HEK293 (cell line): ENCODE measurements around the gene OR4D5.

Experiments
- CTCF ChIA-PET: fragments of 350-600 bp; formaldehyde crosslinking; extraction: SDS; loops from one replicate; lab custom pipeline; 2021; ENCODE audit warnings: antibody characterized with exemption; lab: Yijun Ruan, JAX
- POLR2A ChIA-PET: fragments of 300-600 bp; formaldehyde crosslinking; extraction: SDS; loops from one replicate; lab custom pipeline; 2020; ENCODE audit warnings: antibody characterized with exemption, inconsistent platforms; lab: Yijun Ruan, JAX
- H3K27ac ChIP-seq: fragments of 200-500 bp; sonication (Bioruptor generic); 2 replicates; pipeline ENCODE4 v1.5.1; 2014; ENCODE audit warnings: low read depth, low read length, control low read depth, inconsistent platforms; ENCODE audit errors: extremely low read depth
- H3K36me3 ChIP-seq, 2 experiments: fragments of 200-500 bp in 1 of 2; sonication (Bioruptor generic) in 1 of 2; 1 replicate in 1 of 2; 2 replicates in 1 of 2; pipeline ENCODE4 v1.5.1; 2014 to 2017; ENCODE audit warnings: inconsistent platforms in 2 of 2, low read length in 2 of 2; ENCODE audit not compliant: control insufficient read depth in 2 of 2, insufficient read depth in 1 of 2
- H3K4me1 ChIP-seq: fragments of 200-500 bp; sonication (Bioruptor generic); 2 replicates; pipeline ENCODE4 v1.5.1; 2014; ENCODE audit warnings: mild to moderate bottlenecking, low read length, inconsistent platforms; ENCODE audit not compliant: control insufficient read depth, insufficient read depth
- H3K4me3 ChIP-seq: 2 replicates; pipeline ENCODE4 v1.5.1; 2011; ENCODE audit warnings: low read depth, mild to moderate bottlenecking, control low read depth, low read length, moderate library complexity
- H3K9me3 ChIP-seq: fragments of 200-500 bp; sonication (Bioruptor generic); 2 replicates; pipeline ENCODE4 v1.5.1; 2014; ENCODE audit warnings: low read depth, low read length, inconsistent platforms; ENCODE audit not compliant: control insufficient read depth, insufficient read depth
- BCL11B ChIP-seq: fragments of 450-650 bp; formaldehyde crosslinking; IDR thresholded peaks from 2 replicates; pipeline ENCODE4 v1.5.1; 2016; ENCODE audit warnings: low read depth, missing biosample characterization, missing genetic modification characterization
- HOXA7 ChIP-seq: sonication (generic); formaldehyde crosslinking; IDR thresholded peaks from 2 replicates; pipeline ENCODE4 v1.8.1; 2022; ENCODE audit warnings: missing genetic modification reagents, borderline replicate concordance
- HOXD13 ChIP-seq: sonication (generic); formaldehyde crosslinking; IDR thresholded peaks from 2 replicates; pipeline ENCODE4 v1.8.0; 2022; ENCODE audit warnings: missing genetic modification reagents, borderline replicate concordance
- KLF10 ChIP-seq: fragments of 450-650 bp; IDR thresholded peaks from 2 replicates; pipeline ENCODE4 v1.5.1; 2018; ENCODE audit warnings: missing biosample characterization, mild to moderate bottlenecking, missing genetic modification characterization
- KLF8 ChIP-seq: fragments of 450-650 bp; formaldehyde crosslinking; IDR thresholded peaks from 2 replicates; pipeline ENCODE4 v1.5.1; 2016; ENCODE audit warnings: missing biosample characterization, missing genetic modification characterization
- MYNN ChIP-seq: fragments of 450-650 bp; formaldehyde crosslinking; IDR thresholded peaks from 2 replicates; pipeline ENCODE4 v1.5.1; 2016; ENCODE audit warnings: missing biosample characterization, missing genetic modification characterization, borderline replicate concordance
- MZF1 ChIP-seq: fragments of 450-650 bp; formaldehyde crosslinking; IDR thresholded peaks from 2 replicates; pipeline ENCODE4 v1.5.1; 2017; ENCODE audit warnings: missing biosample characterization, missing genetic modification characterization, borderline replicate concordance
- SETDB1 ChIP-seq: IDR thresholded peaks from one replicate; pipeline ENCODE4 v1.6.1; 2017; ENCODE audit warnings: mild to moderate bottlenecking, low read length, moderate library complexity, mixed read lengths; ENCODE audit not compliant: insufficient read length
- SP2 ChIP-seq: fragments of 450-650 bp; formaldehyde crosslinking; IDR thresholded peaks from 2 replicates; pipeline ENCODE4 v1.5.1; 2016; ENCODE audit warnings: missing biosample characterization, missing genetic modification characterization
- SP7 ChIP-seq: fragments of 450-650 bp; formaldehyde crosslinking; IDR thresholded peaks from 2 replicates; pipeline ENCODE4 v1.5.1; 2016; ENCODE audit warnings: missing biosample characterization, missing genetic modification characterization
- TCF7L2 ChIP-seq: IDR thresholded peaks from 2 replicates; pipeline ENCODE4 v1.6.1; 2011; ENCODE audit warnings: low read depth, mild to moderate bottlenecking, inconsistent platforms, low read length, moderate library complexity, borderline replicate concordance
- TRIM28 ChIP-seq: IDR thresholded peaks from 2 replicates; pipeline ENCODE4 v1.6.1; 2011; ENCODE audit warnings: low read length, control low read depth, borderline replicate concordance
- ZNF184 ChIP-seq: fragments of 450-650 bp; IDR thresholded peaks from 2 replicates; pipeline ENCODE4 v1.5.1; 2018; ENCODE audit warnings: missing biosample characterization, mild to moderate bottlenecking, missing genetic modification characterization
- ZNF292 ChIP-seq: fragments of 450-650 bp; formaldehyde crosslinking; IDR thresholded peaks from 2 replicates; pipeline ENCODE4 v1.5.1; 2016; ENCODE audit warnings: low read depth, missing biosample characterization, missing genetic modification characterization, borderline replicate concordance
- ZNF302 ChIP-seq: fragments of 450-650 bp; formaldehyde crosslinking; IDR thresholded peaks from 2 replicates; pipeline ENCODE4 v1.5.1; 2016; ENCODE audit warnings: missing biosample characterization, missing genetic modification characterization, low read depth
- ZNF335 ChIP-seq: fragments of 450-650 bp; formaldehyde crosslinking; conservative IDR thresholded peaks from 2 replicates; pipeline ENCODE4 v1.5.1; 2016; ENCODE audit warnings: missing biosample characterization, missing genetic modification characterization
- ZNF341 ChIP-seq: fragments of 450-650 bp; formaldehyde crosslinking; IDR thresholded peaks from 2 replicates; pipeline ENCODE4; 2016; ENCODE audit warnings: low read depth, missing biosample characterization, missing genetic modification characterization
- ZNF394 ChIP-seq: fragments of 450-650 bp; formaldehyde crosslinking; IDR thresholded peaks from 2 replicates; pipeline ENCODE4 v1.5.1; 2016; ENCODE audit warnings: missing biosample characterization, missing genetic modification characterization, mild to moderate bottlenecking, moderate library complexity, borderline replicate concordance
- ZNF48 ChIP-seq: fragments of 450-650 bp; formaldehyde crosslinking; IDR thresholded peaks from 2 replicates; pipeline ENCODE4 v1.5.1; 2016; ENCODE audit warnings: missing biosample characterization, missing genetic modification characterization
- ZNF548 ChIP-seq: fragments of 450-650 bp; formaldehyde crosslinking; IDR thresholded peaks from 2 replicates; pipeline ENCODE4 v1.5.1; 2016; ENCODE audit warnings: missing biosample characterization, missing genetic modification characterization
- ZNF585B ChIP-seq: fragments of 450-650 bp; formaldehyde crosslinking; IDR thresholded peaks from 2 replicates; pipeline ENCODE4 v1.5.1; 2016; ENCODE audit warnings: missing biosample characterization, missing genetic modification characterization
- ZNF658 ChIP-seq: fragments of 450-650 bp; formaldehyde crosslinking; IDR thresholded peaks from 2 replicates; pipeline ENCODE4; 2016; ENCODE audit warnings: missing biosample characterization, missing genetic modification characterization
- ZNF660 ChIP-seq: fragments of 450-650 bp; IDR thresholded peaks from 2 replicates; pipeline ENCODE4 v1.5.1; 2018; ENCODE audit warnings: missing biosample characterization, mild to moderate bottlenecking, missing genetic modification characterization
- ZNF664 ChIP-seq: fragments of 450-650 bp; formaldehyde crosslinking; IDR thresholded peaks from 2 replicates; pipeline ENCODE4 v1.5.1; 2016; ENCODE audit warnings: missing biosample characterization, missing genetic modification characterization
- ZNF707 ChIP-seq: fragments of 450-650 bp; formaldehyde crosslinking; IDR thresholded peaks from 2 replicates; pipeline ENCODE4 v1.5.1; 2016; ENCODE audit warnings: missing biosample characterization, missing genetic modification characterization
- ZSCAN30 ChIP-seq: fragments of 450-650 bp; IDR thresholded peaks from 2 replicates; pipeline ENCODE4 v1.5.1; 2018; ENCODE audit warnings: missing biosample characterization, mild to moderate bottlenecking, missing genetic modification characterization, moderate library complexity
- TF ChIP-seq, protein P1 (sequence below): fragments of 450-650 bp; formaldehyde crosslinking; IDR thresholded peaks from 2 replicates; pipeline ENCODE4 v1.5.1; 2017; ENCODE audit warnings: missing biosample characterization, mild to moderate bottlenecking, missing genetic modification characterization, moderate library complexity
- TF ChIP-seq, protein P2 (sequence below): fragments of 450-650 bp; formaldehyde crosslinking; IDR thresholded peaks from 2 replicates; pipeline ENCODE4 v1.5.1; 2016; ENCODE audit warnings: missing biosample characterization, missing genetic modification characterization, low read depth
- TF ChIP-seq, protein P3 (sequence below): fragments of 450-650 bp; formaldehyde crosslinking; IDR thresholded peaks from 2 replicates; pipeline ENCODE4 v1.5.1; 2016; ENCODE audit warnings: missing biosample characterization, missing genetic modification characterization
- TF ChIP-seq, protein P4 (sequence below): fragments of 450-650 bp; formaldehyde crosslinking; IDR thresholded peaks from 2 replicates; pipeline ENCODE4 v1.5.1; 2016; ENCODE audit warnings: missing biosample characterization, missing genetic modification characterization

Gene OR4D5

DNA sequence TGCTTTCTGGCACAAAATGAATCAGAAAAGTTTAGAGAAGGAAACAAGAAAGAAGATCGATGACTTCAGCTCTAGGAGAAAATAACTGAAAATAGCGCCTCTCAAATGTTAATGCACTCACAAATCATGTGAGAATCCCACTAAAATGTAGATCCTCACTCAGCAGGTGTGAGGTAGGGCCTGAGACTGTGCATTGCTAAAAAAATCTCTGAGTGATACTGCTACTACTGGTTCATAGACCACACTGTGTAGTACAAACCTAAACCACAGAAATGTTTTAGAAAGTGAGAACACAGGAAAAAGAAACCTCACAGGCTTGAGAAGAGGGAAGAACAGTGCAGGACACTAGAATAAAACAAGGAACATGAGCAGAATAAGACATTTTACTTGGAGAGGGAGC, 35.5 kb upstream of the OR4D5 start:
- H3K9me3 ChIP-seq, result no peaks in the 10 kb centered on the region
- H3K36me3 ChIP-seq, result no peaks in the 10 kb centered on the region
- H3K27ac ChIP-seq, result no peak overlapping the region
- no peak overlapping the region for H3K4me3 ChIP-seq
- TF ChIP-seq ZNF394 (tag by site-specific recombination) (no peak), ZNF184 (tag by site-specific recombination) (no peak), ZNF548 (tag by site-specific recombination) (no peak), ZNF302 (tag by site-specific recombination) (no peak), SETDB1 (no peak), ZNF48 (tag by site-specific recombination) (no peak), TRIM28 (no peak), TCF7L2 (no peak), KLF10 (tag by site-specific recombination) (no peak), ZNF585B (no peak), ZNF707 (tag by site-specific recombination) (no peak), ZNF341 (tag by site-specific recombination) (no peak), KLF8 (tag by site-specific recombination) (no peak), ZNF335 (no peak), MYNN (no peak)
- TF ChIP-seq, protein P1, sequence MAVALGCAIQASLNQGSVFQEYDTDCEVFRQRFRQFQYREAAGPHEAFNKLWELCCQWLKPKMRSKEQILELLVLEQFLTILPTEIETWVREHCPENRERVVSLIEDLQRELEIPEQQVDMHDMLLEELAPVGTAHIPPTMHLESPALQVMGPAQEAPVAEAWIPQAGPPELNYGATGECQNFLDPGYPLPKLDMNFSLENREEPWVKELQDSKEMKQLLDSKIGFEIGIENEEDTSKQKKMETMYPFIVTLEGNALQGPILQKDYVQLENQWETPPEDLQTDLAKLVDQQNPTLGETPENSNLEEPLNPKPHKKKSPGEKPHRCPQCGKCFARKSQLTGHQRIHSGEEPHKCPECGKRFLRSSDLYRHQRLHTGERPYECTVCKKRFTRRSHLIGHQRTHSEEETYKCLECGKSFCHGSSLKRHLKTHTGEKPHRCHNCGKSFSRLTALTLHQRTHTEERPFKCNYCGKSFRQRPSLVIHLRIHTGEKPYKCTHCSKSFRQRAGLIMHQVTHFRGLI (tag by site-specific recombination), result no peak
- TF ChIP-seq, protein P2, sequence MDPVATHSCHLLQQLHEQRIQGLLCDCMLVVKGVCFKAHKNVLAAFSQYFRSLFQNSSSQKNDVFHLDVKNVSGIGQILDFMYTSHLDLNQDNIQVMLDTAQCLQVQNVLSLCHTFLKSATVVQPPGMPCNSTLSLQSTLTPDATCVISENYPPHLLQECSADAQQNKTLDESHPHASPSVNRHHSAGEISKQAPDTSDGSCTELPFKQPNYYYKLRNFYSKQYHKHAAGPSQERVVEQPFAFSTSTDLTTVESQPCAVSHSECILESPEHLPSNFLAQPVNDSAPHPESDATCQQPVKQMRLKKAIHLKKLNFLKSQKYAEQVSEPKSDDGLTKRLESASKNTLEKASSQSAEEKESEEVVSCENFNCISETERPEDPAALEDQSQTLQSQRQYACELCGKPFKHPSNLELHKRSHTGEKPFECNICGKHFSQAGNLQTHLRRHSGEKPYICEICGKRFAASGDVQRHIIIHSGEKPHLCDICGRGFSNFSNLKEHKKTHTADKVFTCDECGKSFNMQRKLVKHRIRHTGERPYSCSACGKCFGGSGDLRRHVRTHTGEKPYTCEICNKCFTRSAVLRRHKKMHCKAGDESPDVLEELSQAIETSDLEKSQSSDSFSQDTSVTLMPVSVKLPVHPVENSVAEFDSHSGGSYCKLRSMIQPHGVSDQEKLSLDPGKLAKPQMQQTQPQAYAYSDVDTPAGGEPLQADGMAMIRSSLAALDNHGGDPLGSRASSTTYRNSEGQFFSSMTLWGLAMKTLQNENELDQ, result no peak
- TF ChIP-seq, protein P3, sequence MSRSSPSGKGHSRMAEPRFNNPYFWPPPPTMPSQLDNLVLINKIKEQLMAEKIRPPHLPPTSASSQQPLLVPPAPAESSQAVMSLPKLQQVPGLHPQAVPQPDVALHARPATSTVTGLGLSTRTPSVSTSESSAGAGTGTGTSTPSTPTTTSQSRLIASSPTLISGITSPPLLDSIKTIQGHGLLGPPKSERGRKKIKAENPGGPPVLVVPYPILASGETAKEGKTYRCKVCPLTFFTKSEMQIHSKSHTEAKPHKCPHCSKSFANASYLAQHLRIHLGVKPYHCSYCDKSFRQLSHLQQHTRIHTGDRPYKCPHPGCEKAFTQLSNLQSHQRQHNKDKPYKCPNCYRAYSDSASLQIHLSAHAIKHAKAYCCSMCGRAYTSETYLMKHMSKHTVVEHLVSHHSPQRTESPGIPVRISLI, result no peak
- TF ChIP-seq, all 188 proteins: peak for 0
- POLR2A ChIA-PET, result no interaction called here
- CTCF ChIA-PET, result no interaction called here
- no peaks in the 10 kb centered on the region for H3K4me1 ChIP-seq

DNA sequence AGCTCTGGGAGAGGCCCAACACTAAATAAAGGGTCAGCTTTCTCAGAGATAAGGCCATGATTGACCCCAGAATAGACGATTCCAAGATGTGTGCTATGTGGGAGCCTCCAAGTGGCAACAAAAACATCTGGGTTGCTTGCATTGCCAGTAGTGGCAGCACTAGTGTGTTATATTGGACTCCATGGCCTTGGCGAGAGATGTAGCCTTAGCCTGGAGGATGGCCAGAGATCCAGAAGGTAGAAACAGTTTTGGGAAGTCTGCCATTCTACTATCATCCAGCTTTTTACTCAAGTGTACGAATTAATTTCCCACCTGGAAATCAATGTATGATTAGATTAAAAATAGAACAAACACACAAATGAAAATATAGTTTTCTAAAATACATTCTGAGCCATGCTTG, 34.5 kb upstream of the OR4D5 start:
- Histone ChIP-seq H3K4me3 (no peak overlapping the region), H3K27ac (no peak overlapping the region), H3K9me3 (no peaks in the 10 kb centered on the region)
- no peak for TF ChIP-seq ZNF660 (tag by site-specific recombination)
- no peak for TF ChIP-seq SETDB1
- TF ChIP-seq SP7 (tag by site-specific recombination), result no peak
- TF ChIP-seq, protein P4, sequence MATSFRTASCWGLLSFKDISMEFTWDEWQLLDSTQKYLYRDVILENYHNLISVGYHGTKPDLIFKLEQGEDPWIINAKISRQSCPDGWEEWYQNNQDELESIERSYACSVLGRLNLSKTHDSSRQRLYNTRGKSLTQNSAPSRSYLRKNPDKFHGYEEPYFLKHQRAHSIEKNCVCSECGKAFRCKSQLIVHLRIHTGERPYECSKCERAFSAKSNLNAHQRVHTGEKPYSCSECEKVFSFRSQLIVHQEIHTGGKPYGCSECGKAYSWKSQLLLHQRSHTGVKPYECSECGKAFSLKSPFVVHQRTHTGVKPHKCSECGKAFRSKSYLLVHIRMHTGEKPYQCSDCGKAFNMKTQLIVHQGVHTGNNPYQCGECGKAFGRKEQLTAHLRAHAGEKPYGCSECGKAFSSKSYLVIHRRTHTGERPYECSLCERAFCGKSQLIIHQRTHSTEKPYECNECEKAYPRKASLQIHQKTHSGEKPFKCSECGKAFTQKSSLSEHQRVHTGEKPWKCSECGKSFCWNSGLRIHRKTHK (tag by site-specific recombination), result no peak
- no peak for TF ChIP-seq ZNF658 (tag by site-specific recombination)
- no peak for TF ChIP-seq BCL11B (tag by site-specific recombination)
- no peak for TF ChIP-seq ZNF292 (tag by site-specific recombination)
- no peak for TF ChIP-seq ZNF664 (tag by site-specific recombination)
- no peak for TF ChIP-seq MZF1
- no peak for TF ChIP-seq HOXA7 (CRISPR knock-in tag)
- TF ChIP-seq ZNF585B, result no peak
- TF ChIP-seq HOXD13 (CRISPR knock-in tag), result no peak
- no peak for TF ChIP-seq ZSCAN30
- no peak for TF ChIP-seq SP2 (tag by site-specific recombination)
- TF ChIP-seq, all 188 proteins: peak for 0
- ChIA-PET POLR2A (no interaction called here), CTCF (no interaction called here)
- Histone ChIP-seq H3K4me1 (no peaks in the 10 kb centered on the region), H3K36me3 (no peaks in the 10 kb centered on the region)
